Ramos (cell line): ENCODE measurements around the gene HLA-A.

Experiments
- in situ Hi-C: fragments of 300-500 bp; cut with MboI; formaldehyde crosslinking; loops from one replicate; pipeline ENCODE4 v1.14.3; 2022; ENCODE audit warnings: low sequenced_read_pairs; ENCODE audit not compliant: unreplicated experiment

The HLA-A gene

DNA sequence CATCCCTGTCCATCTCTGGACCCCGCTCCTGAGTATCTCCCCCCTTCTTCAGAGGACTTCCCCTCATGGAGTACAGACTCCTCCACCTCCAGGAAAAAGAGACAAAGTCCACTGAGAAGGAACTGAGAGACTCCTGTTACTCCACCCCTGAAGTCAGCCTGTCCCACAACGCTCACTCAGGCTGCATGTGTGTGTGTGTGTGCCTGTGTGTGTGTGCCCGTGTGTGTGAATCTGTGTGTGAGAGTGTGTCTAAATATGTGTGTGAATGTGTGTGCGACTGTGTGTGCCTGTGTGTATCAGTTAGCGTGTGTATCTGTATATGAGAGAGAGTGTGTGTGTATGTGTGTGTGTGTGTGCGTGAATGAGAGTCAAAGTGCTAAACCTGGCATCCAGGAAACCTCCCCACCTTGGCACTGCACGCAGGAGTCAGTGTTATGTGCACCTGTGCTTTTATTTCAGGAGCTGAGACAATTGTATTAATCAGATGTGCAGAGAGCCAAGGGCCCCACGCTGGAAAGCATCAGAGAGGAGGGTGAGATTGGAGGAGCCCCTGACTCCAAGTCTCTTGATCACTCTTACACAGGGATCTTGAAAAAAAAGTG, 39.0 kb downstream of the HLA-A start:
- in situ Hi-C loops = no loop called here

DNA sequence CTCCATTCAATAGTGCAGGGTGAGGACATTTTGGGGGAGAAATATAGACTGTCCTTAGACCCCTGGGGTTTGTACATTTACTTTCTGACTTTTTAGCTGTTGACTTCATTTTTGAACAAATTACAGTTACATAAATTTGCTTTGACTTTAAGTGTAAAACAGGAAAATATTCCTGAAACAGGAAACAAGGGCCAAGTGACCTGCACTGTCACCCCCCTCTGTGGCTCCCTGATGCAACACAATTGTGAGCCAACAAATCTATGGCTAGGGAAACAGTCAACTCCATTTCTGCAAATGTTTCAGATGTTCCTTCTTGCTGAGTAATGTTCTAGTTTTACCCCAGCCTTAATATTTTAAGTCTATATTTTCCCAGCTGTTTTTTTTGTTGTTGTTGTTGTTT, 39.8 kb downstream of the HLA-A start:
- in situ Hi-C loops = no loop called here

- in situ Hi-C loops = no loop called here
These were observed 41.9 kb downstream of the HLA-A start for GRCh38 chr6:29984232-29984631.

- in situ Hi-C loops = no loop called here
These were observed 42.7 kb downstream of the HLA-A start for GRCh38 chr6:29984992-29985391.

- in situ Hi-C loops = no loop called here
These were observed 43.9 kb downstream of the HLA-A start for GRCh38 chr6:29986179-29986781.

- in situ Hi-C loops = no loop called here
These were observed 46.9 kb downstream of the HLA-A start for GRCh38 chr6:29989211-29989610.

DNA sequence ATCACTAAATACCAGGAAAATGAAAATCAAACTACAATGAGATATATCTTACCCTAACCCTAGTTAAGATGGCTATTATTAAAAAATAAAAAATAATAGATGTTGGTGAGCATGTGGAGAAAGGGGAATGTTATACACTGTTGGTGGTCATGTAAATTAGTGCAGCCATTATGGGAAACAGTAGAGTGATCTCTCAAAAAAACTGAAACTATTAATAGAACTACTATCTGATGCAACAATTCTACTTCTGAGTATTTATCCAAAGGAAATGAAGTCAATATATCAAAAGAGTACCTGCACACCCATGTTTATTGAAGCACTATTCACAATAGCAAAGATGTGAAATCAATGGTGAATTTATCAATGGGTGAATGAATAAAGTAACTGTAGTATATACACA, 48.6 kb downstream of the HLA-A start:
- in situ Hi-C loops = no loop called here

DNA sequence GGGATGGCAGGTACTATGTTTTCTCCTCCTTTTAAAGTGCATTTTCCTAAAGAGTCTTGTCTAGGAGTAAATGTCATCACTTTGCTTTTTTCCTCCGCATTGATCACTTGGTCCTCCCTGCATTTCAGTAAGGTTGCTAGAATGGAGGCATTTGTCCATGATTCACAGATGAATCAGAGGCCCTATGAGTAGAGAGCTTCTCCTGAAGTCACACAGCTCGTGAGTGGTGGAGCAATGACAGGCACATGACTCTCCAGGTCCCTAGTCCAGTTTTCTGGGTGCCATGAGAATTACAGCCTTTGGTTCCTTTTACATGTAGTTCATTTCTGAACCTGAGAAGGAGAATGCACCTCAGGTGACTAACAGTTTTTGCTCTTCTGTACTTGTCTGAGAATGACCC, 50.5 kb downstream of the HLA-A start:
- in situ Hi-C loops = no loop called here

DNA sequence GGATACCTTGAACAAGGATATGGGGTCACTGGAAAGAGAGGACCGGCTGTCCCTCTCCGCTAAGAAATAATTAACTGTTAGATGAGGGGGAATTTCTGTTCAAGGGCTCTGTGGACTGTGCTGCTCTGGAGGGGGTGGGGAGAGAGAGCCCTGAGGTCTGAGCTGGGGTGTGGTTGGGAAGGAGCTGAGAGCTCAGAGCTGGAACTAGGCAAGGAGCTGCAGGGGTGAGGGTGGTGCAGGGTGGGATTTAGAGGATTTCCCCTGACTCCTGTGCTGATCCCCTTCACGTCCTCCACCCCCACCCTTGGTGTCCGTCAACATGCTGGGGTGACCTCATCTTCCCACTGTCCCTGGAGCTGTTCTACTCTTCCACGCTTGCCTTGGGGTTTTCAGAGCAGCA, 52.5 kb downstream of the HLA-A start:
- in situ Hi-C loops = no loop called here

GRCh38 chr6:29995340-29995777, 53.0 kb downstream of the HLA-A start:
- in situ Hi-C loops = no loop called here
